ENCODE data around the gene RASL10A. TPM values are rescaled to one million over a fixed set of nuclear protein-coding genes. Genes with fewer than 3 reads are reported as not detected.

Gene RASL10A
- total and polyA plus RNA-seq, 9 of the 15 experiments (the other 6 are each of a cell fraction or from before 2014, with no cell fraction given): 0.17 to 1.2 (median 0.45) TPM; not detected in 3

DNA sequence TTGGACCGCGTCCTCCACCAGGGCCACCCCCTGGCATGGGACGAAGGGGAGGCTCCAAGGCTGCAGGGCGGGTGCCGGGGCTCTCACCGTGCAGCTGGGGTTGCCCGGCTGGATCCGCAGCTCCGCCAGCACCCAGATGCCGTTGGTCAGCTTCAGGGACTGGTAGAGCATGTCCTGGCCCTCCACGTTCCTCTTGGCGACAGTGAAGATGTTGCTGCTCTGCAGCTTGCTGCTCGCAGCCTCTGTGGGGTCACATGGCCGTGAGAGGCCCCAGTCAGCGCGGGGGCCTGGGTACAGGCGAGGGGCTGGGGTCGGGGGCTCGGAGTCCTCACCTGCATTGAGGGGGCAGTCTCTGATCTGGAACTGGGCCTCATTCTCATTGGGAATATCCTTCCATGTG, 14.8 kb upstream of the RASL10A start:
- CTCF ChIA-PET (ENCODE audit: low intra/inter-chr PET ratio): no interaction called here
- in situ Hi-C loops (cut with MboI): no loop called here
- TF ChIP-seq SRF (CRISPR knock-in tag; IDR thresholded peaks at IDR 0.05) (no peak), FOS (IDR thresholded peaks at IDR 0.05; ENCODE audit: extremely low read depth, insufficient read length) (no peak), EHMT2 (IDR thresholded peaks at IDR 0.05) (no peak), ZNF316 (IDR thresholded peaks at IDR 0.05) (no peak), NR4A1 (CRISPR knock-in tag; IDR thresholded peaks at IDR 0.05) (no peak), NR4A1 (tag; IDR thresholded peaks at IDR 0.05) (no peak), ZNF282 (CRISPR knock-in tag; IDR thresholded peaks at IDR 0.05) (no peak), PTBP1 (IDR thresholded peaks at IDR 0.05; ENCODE audit: low read depth, low read length) (no peak), XRCC4 (IDR thresholded peaks at IDR 0.05; ENCODE audit: extremely low read depth, insufficient read depth, insufficient read length) (no peak), CSDE1 (IDR thresholded peaks at IDR 0.05) (no peak), GTF2A2 (tag; IDR thresholded peaks at IDR 0.05) (no peak)
- TF ChIP-seq, protein P1, sequence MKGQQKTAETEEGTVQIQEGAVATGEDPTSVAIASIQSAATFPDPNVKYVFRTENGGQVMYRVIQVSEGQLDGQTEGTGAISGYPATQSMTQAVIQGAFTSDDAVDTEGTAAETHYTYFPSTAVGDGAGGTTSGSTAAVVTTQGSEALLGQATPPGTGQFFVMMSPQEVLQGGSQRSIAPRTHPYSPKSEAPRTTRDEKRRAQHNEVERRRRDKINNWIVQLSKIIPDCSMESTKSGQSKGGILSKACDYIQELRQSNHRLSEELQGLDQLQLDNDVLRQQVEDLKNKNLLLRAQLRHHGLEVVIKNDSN (CRISPR knock-in tag; IDR thresholded peaks at IDR 0.05): no peak
- TF ChIP-seq, protein P2, sequence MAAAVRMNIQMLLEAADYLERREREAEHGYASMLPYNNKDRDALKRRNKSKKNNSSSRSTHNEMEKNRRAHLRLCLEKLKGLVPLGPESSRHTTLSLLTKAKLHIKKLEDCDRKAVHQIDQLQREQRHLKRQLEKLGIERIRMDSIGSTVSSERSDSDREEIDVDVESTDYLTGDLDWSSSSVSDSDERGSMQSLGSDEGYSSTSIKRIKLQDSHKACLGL (CRISPR knock-in tag; IDR thresholded peaks at IDR 0.05; ENCODE audit: borderline replicate concordance, poor library complexity, severe bottlenecking): no peak
- TF ChIP-seq, protein P3, sequence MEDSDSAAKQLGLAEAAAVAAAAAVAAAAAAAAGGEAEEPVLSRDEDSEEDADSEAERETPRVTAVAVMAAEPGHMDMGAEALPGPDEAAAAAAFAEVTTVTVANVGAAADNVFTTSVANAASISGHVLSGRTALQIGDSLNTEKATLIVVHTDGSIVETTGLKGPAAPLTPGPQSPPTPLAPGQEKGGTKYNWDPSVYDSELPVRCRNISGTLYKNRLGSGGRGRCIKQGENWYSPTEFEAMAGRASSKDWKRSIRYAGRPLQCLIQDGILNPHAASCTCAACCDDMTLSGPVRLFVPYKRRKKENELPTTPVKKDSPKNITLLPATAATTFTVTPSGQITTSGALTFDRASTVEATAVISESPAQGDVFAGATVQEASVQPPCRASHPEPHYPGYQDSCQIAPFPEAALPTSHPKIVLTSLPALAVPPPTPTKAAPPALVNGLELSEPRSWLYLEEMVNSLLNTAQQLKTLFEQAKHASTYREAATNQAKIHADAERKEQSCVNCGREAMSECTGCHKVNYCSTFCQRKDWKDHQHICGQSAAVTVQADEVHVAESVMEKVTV (CRISPR knock-in tag; IDR thresholded peaks at IDR 0.05): no peak

More for the DNA sequence above, 14.8 kb upstream of the RASL10A start:
- no peaks in the 10 kb centered on the region for H3K9me3 ChIP-seq (replicated peaks; ENCODE audit: control insufficient read depth, insufficient read depth, low read depth, low read length)
- no peaks in the 10 kb centered on the region for H3K9me1 ChIP-seq (ENCODE audit: control insufficient read depth, insufficient read depth, low read length)
- H3K9ac ChIP-seq (ENCODE audit: insufficient read depth in 1 of 2, low read depth in 2 of 2, low read length in 2 of 2): no peak overlapping the region
- no peaks in the 10 kb centered on the region for H3K27me3 ChIP-seq (ENCODE audit: control insufficient read depth in 2 of 2, insufficient read depth in 2 of 2, low read length in 2 of 2)
- ATAC-seq (no peak), DNase-seq (ENCODE audit: extremely low read depth in 1 of 4, low spot score in 3 of 4) (no peak), FAIRE-seq (no peak)
- H3K79me2 ChIP-seq (ENCODE audit: control insufficient read depth, insufficient read depth, low read length): no peaks in the 10 kb centered on the region
- H3K27ac ChIP-seq (ENCODE audit: extremely low read depth, low read depth, low read length): no peak overlapping the region
- intact Hi-C loops (cut with micrococcal nuclease): no loop called here
- H3K4me3 ChIP-seq: no peak overlapping the region
- H3K36me3 ChIP-seq (ENCODE audit: control insufficient read depth, insufficient read depth, low read length): peaks cover 39% of the 10 kb centered on the region; the same call in 2 of the 3 replicates
- WGBS (ENCODE audit: insufficient coverage, low coverage, missing lambda C conversion rate): 90% methylated on average over 2 of the region's 19 CpGs
- peaks cover 0 to 10% of the 10 kb centered on the region in 2 experiments; a peak in 2 of 5 replicates for H3K4me1 ChIP-seq (replicated peaks in 1 of 2; ENCODE audit: control insufficient read depth in 2 of 2, insufficient read depth in 2 of 2, low read length in 2 of 2)
- no peak overlapping the region for H2AFZ ChIP-seq (ENCODE audit: low read depth, low read length)
- H4K20me1 ChIP-seq (replicated peaks; ENCODE audit: control insufficient read depth, insufficient read depth, low read length): no peaks in the 10 kb centered on the region
- POLR2A ChIA-PET: interaction anchor here (0.7 kb wide), 1 partner anchor 27 kb away, joined by 3 read pairs; no protein-coding TSS in a partner anchor
- no TSS peak for BruUV-seq (replicated peaks)
- no peak overlapping the region for H3K4me2 ChIP-seq (ENCODE audit: insufficient read depth, low read length)

Measured in K562 (cell line).